Measurements from ENCODE around the gene SOX6. TPM values are rescaled to one million over a fixed set of nuclear protein-coding genes. Genes with fewer than 3 reads are reported as not detected.

Gene SOX6
- polyA plus RNA-seq, 1 donor from 2014 or later, result 2.2 TPM

GRCh38 chr11:16191212-16191867 lies 165.0 kb downstream of the SOX6 start:
- H3F3A ChIP-seq (ENCODE audit: insufficient read depth, low read length, poor library complexity, severe bottlenecking), result peaks cover 2% of the 10 kb centered on the region
- no peaks in the 10 kb centered on the region for H3K79me2 ChIP-seq (replicated peaks; ENCODE audit: insufficient read depth, low read length)
- no peak overlapping the region for H2AFZ ChIP-seq (ENCODE audit: low read depth, low read length)
- no peaks in the 10 kb centered on the region for H3K36me3 ChIP-seq (ENCODE audit: insufficient read depth, low read length)
- H3K9ac ChIP-seq (ENCODE audit: low read length), result peak overlapping the region; percentile 6
- peak overlapping the region; percentile 7 for H3K4me2 ChIP-seq (ENCODE audit: low read length)
- no peaks in the 10 kb centered on the region for H3K9me2 ChIP-seq (ENCODE audit: insufficient read depth, low read length)
- peak overlapping the region; percentile 1 for H3K27ac ChIP-seq (ENCODE audit: low read length)
- no peaks in the 10 kb centered on the region for H3K9me3 ChIP-seq (ENCODE audit: low read length)
- no peak for TF ChIP-seq SMC3 (conservative IDR thresholded peaks at IDR 0.05; ENCODE audit: poor library complexity)
- peak; percentile 23 for TF ChIP-seq RAD21 (conservative IDR thresholded peaks at IDR 0.05)
- no peak for TF ChIP-seq EZH2 (IDR thresholded peaks at IDR 0.05; ENCODE audit: borderline replicate concordance, insufficient read depth, low read length, poor library complexity, severe bottlenecking)
- TF ChIP-seq CTCF (IDR thresholded peaks at IDR 0.05; ENCODE audit: poor library complexity, severe bottlenecking), result peak; percentile 36
- H4K20me1 ChIP-seq (ENCODE audit: insufficient read depth), result no peaks in the 10 kb centered on the region
- no peaks in the 10 kb centered on the region for H3K27me3 ChIP-seq (ENCODE audit: insufficient read depth, low read depth, low read length)
- H3K4me3 ChIP-seq (ENCODE audit: low read length), result peak overlapping the region; percentile 53

DNA sequence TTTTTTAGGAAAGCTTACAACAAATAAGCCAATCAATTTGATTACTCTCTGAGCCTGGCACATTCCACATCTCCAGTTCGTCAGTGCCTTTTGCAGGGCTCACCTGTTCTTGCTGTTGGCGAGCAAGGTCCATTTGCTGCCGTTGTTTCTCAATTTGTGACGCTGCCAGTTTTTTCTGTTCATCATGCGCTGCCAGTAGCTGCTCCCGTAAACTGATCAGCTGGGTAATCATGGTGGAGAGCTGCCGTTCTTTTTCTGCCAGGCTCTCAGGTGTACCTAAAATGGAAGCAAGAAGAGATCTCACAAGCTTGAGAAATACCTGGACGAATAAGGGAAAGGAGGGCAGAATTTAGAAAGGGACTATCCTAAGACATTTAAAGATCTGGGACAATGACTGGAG lies 169.7 kb downstream of the SOX6 start:
- TF ChIP-seq CTCF (IDR thresholded peaks at IDR 0.05; ENCODE audit: poor library complexity, severe bottlenecking) (no peak), EZH2 (IDR thresholded peaks at IDR 0.05; ENCODE audit: borderline replicate concordance, insufficient read depth, low read length, poor library complexity, severe bottlenecking) (no peak), MXI1 (conservative IDR thresholded peaks at IDR 0.05; ENCODE audit: poor library complexity, severe bottlenecking) (no peak), POLR2AphosphoS5 (IDR thresholded peaks at IDR 0.05) (no peak), TAF1 (IDR thresholded peaks at IDR 0.05; ENCODE audit: low read depth) (no peak), RAD21 (conservative IDR thresholded peaks at IDR 0.05) (no peak), SMC3 (conservative IDR thresholded peaks at IDR 0.05; ENCODE audit: poor library complexity) (no peak), EP300 (conservative IDR thresholded peaks at IDR 0.05; ENCODE audit: poor library complexity, severe bottlenecking) (no peak)
- TF ChIP-seq, protein P1, sequence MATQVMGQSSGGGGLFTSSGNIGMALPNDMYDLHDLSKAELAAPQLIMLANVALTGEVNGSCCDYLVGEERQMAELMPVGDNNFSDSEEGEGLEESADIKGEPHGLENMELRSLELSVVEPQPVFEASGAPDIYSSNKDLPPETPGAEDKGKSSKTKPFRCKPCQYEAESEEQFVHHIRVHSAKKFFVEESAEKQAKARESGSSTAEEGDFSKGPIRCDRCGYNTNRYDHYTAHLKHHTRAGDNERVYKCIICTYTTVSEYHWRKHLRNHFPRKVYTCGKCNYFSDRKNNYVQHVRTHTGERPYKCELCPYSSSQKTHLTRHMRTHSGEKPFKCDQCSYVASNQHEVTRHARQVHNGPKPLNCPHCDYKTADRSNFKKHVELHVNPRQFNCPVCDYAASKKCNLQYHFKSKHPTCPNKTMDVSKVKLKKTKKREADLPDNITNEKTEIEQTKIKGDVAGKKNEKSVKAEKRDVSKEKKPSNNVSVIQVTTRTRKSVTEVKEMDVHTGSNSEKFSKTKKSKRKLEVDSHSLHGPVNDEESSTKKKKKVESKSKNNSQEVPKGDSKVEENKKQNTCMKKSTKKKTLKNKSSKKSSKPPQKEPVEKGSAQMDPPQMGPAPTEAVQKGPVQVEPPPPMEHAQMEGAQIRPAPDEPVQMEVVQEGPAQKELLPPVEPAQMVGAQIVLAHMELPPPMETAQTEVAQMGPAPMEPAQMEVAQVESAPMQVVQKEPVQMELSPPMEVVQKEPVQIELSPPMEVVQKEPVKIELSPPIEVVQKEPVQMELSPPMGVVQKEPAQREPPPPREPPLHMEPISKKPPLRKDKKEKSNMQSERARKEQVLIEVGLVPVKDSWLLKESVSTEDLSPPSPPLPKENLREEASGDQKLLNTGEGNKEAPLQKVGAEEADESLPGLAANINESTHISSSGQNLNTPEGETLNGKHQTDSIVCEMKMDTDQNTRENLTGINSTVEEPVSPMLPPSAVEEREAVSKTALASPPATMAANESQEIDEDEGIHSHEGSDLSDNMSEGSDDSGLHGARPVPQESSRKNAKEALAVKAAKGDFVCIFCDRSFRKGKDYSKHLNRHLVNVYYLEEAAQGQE (IDR thresholded peaks at IDR 0.05; ENCODE audit: borderline replicate concordance), result no peak
- Histone ChIP-seq H3F3A (ENCODE audit: insufficient read depth, low read length, poor library complexity, severe bottlenecking) (peaks cover 2% of the 10 kb centered on the region), H3K27me3 (ENCODE audit: insufficient read depth, low read depth, low read length) (no peaks in the 10 kb centered on the region), H3K9me2 (ENCODE audit: insufficient read depth, low read length) (no peaks in the 10 kb centered on the region), H3K79me2 (replicated peaks; ENCODE audit: insufficient read depth, low read length) (no peaks in the 10 kb centered on the region), H3K36me3 (ENCODE audit: insufficient read depth, low read length) (no peaks in the 10 kb centered on the region), H3K9me3 (ENCODE audit: low read length) (no peaks in the 10 kb centered on the region), H3K27ac (ENCODE audit: low read length) (no peak overlapping the region), H2AFZ (ENCODE audit: low read depth, low read length) (no peak overlapping the region), H3K4me3 (ENCODE audit: low read length) (no peak overlapping the region), H4K20me1 (ENCODE audit: insufficient read depth) (no peaks in the 10 kb centered on the region), H3K9ac (ENCODE audit: low read length) (no peak overlapping the region), H3K4me2 (ENCODE audit: low read length) (no peak overlapping the region)
